ENCODE measurements around the gene GDF10.

Gene GDF10

DNA sequence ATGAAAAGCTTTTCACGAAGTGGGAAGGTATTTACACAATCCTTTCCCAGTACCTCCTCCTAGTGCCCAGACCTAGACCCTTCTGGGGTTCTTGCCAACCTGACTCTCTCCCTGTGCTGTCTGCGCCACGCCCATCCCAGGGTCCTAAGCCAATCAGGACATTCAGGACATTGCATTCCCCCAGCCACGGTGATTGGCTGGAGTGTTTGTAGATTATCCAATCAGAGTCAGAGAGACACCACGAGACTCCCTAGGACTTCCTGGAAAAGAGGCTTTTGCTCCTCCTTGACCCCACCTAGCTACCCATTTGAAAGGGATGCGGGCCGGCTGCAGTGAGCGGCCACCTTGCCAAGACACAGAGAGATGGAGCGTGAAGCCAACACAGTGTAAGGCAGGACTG, 18.7 kb downstream of the GDF10 start:
- DNase-seq: no peak

DNA sequence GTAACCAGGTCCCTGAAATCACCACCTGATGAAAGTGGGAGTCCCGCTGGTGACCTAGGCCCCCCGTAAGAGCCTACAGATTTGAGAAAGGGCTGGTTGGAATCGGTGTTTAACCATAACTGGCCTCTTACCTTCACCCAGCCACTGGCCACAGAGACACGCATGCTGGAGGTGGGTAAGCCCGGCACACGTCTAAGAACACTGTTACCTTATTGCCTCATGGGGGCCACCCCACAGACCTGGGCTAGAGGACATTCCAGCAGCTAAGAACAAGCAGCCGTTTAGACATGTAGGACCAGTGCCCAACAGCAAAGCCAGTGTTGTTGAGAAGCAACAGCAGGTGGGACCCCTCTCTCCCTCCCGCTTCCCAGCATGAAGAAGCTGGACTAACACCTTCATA, 19.8 kb downstream of the GDF10 start:
- no peak for DNase-seq

DNA sequence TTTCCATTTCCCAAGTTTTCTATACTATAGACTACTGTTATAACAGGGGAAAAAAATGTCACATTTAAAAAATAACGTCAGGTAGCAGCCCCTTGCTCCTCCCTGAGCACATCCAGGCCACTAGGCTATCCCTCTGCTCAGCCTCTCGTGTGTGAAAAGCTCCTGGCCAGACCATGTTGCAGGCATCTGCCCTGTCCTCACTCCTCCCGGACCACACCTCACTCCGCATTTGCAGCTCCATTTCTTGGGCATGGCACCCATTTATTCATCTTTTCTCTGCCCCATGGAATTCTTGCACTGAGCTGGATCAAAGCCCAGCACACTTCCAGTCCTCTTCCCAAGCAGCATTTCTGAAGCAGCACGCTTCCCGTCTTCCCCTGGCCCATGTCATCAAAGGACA, 20.8 kb downstream of the GDF10 start:
- no peak for DNase-seq

DNA sequence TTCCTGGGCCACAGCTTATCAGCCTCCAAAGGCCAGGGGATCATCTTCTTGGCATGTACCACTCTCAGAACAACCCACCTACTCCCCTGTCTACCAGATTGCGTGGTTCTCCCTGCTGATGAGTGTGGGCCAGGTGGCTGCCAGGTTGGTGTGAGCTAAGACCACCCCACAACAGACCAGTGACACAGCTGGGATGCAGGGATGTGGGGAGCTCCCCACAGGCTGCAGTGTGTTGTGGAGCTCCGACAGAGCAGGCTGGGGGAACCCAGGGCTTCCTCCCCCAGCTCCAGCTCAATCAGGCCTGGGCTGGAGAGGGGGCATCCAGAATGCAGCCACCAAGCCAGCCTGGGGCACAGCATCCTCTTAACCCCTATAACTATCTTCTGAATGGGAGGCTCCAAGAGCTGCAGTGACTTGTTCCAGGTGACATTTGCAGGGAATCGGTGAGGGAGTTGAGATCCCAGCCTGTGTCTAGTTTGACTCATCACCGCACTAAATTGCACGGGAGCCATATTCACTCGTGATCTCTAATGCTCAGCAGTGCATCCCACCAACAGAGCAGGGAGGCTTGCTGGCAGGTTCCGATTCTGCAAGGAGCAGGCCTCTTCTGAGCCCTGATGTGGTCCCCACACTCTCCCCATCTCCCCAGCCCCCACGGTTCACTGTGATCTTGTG, 21.7 kb downstream of the GDF10 start:
- DNase-seq: no peak

DNA sequence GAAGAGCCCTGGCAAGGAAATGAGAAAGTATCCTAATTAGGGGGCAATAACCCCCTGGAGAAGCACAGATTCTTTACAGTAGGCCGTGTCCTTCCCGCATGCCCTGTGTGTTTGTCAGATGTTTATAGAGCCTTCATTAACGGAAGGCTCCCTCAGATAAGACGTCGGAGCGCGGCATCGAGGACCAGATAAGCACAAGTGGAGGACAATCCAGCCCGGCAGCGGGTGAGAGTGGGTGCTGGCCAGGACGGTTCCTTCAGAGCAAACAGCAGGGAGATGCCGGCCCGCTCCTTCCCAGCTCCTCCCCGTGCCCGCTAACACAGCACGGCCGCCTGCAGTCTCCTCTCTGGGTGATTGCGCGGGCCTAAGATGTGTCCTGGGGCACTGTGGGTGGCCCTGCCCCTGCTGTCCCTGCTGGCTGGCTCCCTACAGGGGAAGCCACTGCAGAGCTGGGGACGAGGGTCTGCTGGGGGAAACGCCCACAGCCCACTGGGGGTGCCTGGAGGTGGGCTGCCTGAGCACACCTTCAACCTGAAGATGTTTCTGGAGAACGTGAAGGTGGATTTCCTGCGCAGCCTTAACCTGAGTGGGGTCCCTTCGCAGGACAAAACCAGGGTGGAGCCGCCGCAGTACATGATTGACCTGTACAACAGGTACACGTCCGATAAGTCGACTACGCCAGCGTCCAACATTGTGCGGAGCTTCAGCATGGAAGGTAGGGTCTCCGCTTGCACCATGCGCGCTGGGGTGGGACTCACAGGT, 22.5 kb downstream of the GDF10 start, which contains the start of gene GDF2:
Gene GDF2 (plus strand): TSS at position 155 of the 762 bp plus-strand sequence. CDS start 215 bp downstream, at position 370.
- DNase-seq: no peak

DNA sequence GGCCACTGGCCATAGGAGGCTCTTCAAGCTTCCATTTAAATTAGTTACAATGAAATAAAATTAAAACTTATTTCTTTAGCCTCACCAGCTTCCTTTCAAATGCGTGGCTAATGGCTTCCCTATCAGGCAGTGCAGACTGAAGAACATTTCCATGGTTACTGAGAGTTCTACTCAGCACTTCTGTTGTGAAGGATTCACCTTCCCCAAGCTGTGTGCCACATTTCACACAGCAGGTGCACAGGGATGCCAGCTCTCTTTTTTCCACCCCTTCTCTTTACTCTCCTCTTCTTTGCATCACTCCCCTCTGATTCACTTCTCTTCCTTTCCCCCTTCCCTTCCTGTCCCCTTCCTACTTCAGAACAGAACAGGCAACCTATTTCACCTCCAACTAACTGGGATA, 23.1 kb downstream of the GDF10 start:
- DNase-seq: no peak

DNA sequence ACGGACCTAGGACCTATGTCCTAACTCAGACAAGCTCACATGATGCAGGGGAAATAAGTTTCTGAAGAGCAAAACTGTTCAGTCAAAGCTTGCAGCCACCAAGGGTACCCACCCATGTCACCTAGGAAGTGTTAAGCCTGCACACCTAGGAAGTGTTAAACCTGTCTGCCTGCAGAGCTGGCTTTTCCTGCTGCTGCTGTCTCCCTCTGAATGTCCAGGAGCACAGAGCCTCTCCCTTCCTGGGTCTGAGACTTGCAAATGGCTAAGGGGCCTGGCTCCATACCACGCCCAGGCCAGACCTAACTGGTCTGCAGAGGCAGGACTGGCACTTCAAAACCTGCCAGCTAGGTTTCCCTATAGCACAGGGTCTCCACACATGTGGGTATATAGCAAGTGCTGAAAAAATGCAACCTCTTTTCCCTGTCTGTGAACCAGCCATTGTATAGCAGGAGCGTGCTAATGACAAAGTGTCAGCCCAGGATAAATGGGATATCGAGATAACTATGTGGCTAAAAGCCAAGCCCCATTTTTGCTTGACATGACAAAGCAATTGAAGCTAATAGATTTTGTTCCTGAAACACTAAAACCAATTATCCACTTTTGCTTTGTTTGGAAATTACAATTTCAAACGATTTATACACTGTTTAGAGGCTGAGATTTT, 23.8 kb downstream of the GDF10 start:
- DNase-seq: no peak

DNA sequence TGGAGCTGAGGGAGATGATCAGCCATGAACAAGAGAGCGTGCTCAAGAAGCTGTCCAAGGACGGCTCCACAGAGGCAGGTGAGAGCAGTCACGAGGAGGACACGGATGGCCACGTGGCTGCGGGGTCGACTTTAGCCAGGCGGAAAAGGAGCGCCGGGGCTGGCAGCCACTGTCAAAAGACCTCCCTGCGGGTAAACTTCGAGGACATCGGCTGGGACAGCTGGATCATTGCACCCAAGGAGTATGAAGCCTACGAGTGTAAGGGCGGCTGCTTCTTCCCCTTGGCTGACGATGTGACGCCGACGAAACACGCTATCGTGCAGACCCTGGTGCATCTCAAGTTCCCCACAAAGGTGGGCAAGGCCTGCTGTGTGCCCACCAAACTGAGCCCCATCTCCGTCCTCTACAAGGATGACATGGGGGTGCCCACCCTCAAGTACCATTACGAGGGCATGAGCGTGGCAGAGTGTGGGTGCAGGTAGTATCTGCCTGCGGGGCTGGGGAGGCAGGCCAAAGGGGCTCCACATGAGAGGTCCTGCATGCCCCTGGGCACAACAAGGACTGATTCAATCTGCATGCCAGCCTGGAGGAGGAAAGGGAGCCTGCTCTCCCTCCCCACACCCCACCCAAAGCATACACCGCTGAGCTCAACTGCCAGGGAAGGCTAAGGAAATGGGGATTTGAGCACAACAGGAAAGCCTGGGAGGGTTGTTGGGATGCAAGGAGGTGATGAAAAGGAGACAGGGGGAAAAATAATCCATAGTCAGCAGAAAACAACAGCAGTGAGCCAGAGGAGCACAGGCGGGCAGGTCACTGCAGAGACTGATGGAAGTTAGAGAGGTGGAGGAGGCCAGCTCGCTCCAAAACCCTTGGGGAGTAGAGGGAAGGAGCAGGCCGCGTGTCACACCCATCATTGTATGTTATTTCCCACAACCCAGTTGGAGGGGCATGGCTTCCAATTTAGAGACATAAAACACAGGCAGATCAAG, 25.6 kb downstream of the GDF10 start:
- no peak for DNase-seq

DNA sequence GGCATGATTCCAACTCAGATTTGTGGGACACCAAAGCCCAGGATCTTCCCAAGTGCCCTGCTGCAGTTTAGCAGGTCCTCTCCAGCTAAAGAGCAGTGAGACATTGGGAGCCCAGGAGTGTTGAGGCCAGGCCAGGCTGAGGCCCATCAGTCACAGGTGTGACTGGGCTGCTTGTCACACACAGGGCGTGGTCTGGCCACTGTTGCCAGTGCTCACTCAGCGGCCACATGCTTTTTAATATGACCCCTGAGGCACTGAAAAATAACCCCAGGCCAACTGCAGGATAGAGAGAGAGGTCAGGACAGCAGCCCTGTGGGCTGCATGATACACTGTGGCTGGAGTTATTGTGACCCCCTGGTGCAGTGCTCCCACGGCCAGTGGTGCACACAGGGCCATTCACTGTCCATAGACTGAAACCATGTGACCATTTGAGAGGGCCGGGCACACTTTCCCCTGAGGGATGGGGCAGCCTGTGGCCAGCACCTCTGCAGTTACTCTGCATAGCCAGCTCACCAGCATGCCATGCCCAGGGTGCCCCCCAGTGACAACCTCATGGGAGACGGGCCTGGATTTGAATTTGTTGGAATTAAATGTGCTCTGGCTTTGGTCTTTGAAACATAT, 26.4 kb downstream of the GDF10 start:
- DNase-seq: no peak

DNA sequence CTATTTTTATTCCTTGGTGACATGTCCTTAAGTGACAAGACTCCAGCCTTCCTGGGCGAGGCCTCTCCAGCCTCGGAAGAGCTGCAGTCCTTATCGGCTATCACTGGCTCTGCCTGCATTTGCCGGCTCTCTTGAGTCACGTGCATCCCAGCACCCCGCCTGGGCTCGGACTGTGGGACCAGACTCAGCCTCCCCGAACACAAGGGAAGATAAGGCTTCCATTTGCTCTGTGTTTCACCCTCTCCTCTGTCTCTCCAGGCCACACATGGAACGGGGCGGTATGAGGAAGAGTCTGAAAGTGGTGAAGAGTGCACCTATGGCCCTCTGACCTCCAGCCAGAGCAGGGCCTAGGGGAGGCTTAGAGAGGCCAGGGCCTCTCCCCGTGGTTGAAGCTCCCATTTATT, 26.9 kb downstream of the GDF10 start:
- no peak for DNase-seq

DNA sequence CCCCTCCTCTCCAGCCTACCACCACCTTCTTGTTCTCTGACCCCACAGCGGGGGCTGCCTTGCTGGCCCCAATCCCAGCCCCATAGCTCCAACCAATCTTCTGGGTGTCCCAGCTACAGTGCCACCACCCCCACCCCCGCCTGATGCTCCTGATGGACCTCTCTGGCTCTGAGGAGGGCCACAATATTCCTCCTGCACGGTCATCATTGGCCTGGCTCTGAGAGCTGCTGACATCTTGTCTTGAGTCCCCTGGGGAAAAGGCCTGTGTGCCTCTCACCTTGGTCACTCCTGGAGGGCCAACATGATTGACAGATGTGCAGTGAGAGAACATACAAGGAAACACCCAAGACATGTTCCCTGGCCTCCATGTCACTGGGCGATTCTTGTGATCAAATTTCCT, 29.9 kb downstream of the GDF10 start:
- DNase-seq: no peak

DNA sequence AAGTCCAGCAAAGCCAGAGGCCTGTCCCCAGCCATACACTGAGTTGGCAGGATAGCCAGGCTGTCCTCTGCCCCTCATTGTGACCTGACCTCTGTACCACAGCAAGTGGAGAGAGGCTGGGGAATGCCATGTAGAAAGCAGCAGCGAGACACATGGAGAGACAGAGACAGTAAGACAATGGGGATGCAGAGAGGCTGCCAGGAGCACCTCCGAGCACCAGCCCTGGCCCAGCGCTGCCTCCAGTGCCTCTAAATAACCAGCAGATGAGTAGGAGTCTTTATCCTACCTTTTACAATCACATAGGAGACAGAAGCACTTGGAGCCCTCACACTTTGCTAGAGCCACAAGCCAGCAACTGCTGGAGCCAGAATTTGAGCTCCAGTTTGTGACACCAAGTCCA, 30.4 kb downstream of the GDF10 start:
- no peak for DNase-seq

DNA sequence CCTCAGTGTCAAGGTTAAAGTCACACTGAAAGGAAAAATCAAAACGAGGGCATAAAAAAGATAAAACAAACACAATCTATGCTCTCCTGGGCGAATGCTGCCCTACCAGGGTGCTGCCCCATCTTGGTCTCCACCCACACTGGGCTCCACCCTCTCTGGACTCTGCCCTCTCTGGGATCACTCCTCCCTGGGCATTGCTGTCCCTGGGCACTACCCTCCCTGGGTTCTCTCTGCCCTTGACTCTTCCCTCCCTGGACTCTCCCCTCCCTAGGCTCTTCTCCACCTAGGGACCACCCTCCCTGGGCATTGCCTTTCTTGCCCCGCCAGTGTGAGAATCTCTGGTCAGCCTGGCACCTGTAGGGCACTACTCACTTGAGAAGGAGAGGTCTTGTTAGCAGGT, 30.8 kb downstream of the GDF10 start:
- no peak for DNase-seq

DNA sequence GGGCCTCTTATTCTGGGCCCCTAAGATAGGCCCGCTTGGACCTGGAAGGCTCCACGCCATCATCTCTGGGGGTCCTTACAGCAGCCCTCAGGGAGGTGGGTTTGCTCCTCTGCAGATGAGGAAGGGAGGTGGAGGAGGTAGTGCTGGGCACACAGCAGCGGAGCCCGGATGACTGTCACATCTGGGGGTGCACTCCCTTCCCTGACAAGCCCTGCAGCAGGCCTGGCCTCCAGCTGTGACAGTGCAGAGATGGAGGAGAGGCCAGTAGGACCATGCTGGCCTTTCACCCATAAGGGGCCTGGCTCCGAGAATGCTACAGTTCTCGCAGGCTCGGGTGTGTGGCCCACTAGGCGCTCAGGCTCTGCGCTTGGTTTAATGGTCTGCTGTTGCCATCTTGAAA, 31.5 kb downstream of the GDF10 start:
- DNase-seq: no peak

DNA sequence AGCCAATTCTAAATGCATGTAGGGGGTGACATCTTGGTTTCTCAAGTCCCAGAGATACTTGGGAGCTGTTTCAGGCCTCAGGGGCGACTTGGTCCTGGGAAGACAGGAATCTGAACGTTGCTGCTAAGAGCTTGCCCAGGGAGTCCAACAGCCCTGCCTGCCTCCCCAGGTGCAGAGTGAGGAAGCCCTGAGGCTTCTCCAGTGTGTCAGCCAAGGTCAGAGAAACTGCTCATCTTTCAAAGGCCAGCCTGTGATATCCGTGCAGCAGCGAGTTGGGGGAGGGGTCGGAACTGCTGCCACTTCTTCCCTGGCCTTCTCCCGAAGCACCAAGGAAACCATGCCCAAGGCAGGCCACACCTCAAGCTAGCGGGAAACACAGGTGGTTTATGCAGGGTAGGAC, 32.0 kb downstream of the GDF10 start:
- DNase-seq: no peak

DNA sequence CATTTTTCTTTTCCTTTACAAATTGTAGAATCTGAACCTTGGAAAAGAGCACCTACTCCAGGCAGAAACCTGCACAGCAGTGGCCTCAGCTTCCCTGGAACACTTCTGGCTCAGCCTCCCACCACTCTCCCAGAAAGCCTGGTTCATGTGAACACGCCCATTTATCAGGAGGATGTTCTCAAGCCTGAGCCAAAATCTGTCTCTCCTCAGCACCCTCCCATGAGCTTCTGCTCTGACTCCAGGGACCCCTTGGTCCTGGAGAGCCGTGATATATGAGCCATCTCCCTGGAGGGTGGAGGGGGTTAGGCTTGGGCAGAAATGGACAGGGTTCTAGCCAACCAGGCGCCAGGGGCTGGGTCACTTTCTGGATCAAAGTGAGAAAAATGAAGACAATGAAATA, 32.4 kb downstream of the GDF10 start:
- DNase-seq: no peak

DNA sequence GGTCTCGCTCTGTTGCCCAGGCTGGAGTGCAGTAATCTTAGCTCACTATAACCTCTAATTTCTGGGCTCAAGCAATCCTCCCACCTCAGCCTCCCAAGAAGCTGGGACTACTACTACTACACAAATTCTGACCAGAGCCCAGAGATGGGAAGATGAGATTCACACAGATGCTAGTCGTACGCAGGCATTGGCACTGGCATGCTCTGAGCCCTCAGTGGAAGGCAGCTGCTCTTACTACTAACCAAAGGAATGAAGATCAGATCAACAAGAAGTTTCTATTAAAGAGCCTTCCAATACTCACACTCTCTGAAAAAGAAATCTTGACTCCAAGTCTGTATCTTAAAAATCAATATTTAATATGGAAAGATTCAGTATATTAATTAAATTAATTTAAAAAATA, 32.9 kb downstream of the GDF10 start:
- DNase-seq: no peak

DNA sequence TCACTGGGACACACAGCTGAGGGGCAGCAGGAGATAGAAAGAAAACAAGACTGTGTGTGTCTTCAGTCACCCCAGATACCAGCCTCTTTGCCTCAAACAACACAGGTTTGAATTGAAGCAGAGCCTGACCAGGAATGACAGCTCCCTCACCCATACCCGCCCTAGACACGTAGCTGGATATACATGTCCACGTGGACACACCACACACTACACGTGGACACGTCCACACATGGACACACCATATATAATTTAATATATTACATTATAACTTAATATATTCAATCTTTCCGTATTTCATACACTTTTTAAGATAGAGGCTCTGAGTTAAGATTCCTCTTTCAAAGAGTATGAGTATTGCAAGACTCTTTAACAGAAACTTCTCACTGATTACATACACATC, 33.5 kb downstream of the GDF10 start:
- DNase-seq: no peak

DNA sequence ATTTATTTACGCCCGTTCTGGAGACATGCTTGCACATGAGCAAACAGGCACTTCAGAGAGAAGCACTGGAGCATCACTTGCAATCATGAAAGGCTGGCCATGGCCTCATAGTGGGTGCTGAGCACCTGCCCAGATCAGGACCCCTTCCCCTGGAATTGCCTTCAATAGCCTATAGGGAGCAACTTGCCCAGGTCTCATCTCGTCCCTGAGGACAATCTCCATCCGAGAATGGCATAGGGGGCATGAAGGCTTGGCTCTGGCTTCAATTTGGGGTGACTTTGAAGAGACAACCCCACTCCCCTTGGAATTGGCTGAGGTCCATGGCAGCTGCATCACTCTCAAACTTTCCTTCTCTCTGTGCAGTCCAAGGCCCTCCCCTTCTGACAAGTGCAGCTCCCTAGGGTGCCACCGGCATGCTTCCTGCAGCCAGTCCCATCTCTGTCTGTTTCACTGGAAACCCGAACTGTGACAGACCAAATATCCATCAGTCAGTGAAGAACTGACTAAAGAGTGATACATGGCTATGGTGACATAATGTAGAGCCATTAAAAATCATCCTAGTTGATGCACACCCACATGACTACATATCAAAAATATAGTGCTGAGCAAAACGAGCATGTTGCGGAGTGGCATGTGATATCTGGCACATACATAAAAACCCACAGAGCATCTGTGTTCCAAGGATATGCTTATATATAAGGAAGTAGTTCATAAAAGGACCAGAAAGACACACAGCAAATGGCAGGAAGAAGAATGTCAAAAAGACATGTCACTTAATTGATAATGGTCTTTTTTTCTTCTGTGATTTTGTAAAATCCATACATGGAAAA, 34.7 kb downstream of the GDF10 start:
- DNase-seq: no peak

DNA sequence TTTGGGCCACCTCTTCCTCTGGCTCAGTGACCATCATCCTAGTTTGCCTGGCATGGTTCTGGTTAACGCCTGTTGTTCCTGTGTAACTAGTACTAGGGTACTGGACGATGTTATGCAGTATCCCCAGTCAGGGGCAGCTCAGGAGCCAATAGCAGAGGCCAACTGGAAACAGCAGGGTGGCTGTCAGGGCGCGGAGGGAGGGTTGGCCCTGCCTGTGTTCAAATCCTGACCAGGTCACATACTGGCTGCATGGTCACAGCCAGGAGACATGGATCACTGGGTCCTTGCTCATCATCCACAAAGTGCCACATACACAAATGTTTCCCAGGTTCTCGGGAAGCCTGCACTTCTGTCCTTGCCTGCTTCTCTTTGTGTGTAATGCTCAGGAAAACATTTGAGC, 35.9 kb downstream of the GDF10 start:
- DNase-seq: no peak

DNA sequence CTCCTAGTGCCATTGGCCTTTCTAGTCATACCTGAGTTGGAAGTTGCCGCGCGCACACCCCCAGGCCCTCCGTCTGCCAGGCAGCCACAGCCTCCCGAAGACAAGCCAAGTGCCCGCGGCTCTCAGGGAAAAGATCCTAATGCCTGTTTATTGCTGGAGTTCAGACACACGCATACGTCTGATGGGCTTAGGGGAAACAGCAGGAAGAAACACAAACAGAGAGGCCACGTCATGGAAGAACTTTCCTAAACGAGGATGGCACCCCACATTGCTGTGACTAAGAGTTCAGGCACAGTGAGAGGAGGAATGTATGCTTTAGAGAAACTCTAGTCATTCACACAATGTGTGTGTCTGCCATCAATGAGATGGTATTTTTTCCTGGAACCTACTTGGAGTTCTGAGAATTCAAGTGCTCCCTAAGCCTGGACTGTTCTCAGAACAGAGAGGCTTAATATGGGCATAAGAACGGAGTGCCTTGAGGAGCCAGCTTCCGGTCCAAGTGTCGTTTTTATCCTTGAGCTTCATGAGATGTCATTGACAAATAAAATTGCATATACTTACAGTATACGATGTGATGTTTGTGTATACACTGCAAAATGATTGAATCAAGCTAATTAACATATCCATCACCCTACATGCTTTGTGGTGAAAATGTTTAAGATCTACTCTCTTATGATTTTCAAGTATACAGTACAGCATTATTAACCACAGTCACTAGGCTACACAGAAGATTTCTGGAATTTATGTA, 36.6 kb downstream of the GDF10 start:
- no peak for DNase-seq

Data from NCI-H187 treated with DMSO at 0.1 percent for 48 hours (cell line).